Measurements from ENCODE around the gene ING3. TPM values are rescaled to one million over a fixed set of nuclear protein-coding genes. Genes with fewer than 3 reads are reported as not detected.

The ING3 gene
- total RNA-seq, 1 experiment from 2014 or later, result 12.6 TPM

- H3K4me1 Mint-ChIP-seq, result peaks cover 23% of the 10 kb centered on the region
- peaks cover 4% of the 10 kb centered on the region for H3K9me3 Mint-ChIP-seq
- no peak overlapping the region for H3K27ac Mint-ChIP-seq
- DNase-seq (ENCODE audit: low spot score) (no peak), ATAC-seq (no peak)
- H3K36me3 Mint-ChIP-seq, result no peaks in the 10 kb centered on the region
- TF ChIP-seq ZNF671 (CRISPR knock-in tag; IDR thresholded peaks at IDR 0.05) (no peak), EMX1 (CRISPR knock-in tag; IDR thresholded peaks at IDR 0.05) (no peak), GRHL2 (CRISPR knock-in tag; IDR thresholded peaks at IDR 0.05; ENCODE audit: insufficient replicate concordance, severe bottlenecking) (no peak), CBFB (CRISPR knock-in tag; IDR thresholded peaks at IDR 0.05; ENCODE audit: low read depth) (no peak), MYBL2 (CRISPR knock-in tag; IDR thresholded peaks at IDR 0.05) (no peak), OVOL2 (CRISPR knock-in tag; IDR thresholded peaks at IDR 0.05; ENCODE audit: borderline replicate concordance) (no peak), GABPB1 (CRISPR knock-in tag; IDR thresholded peaks at IDR 0.05) (no peak), ETV6 (CRISPR knock-in tag; IDR thresholded peaks at IDR 0.05) (no peak), KAT7 (CRISPR knock-in tag; IDR thresholded peaks at IDR 0.05; ENCODE audit: borderline replicate concordance) (no peak), ERG (CRISPR knock-in tag; IDR thresholded peaks at IDR 0.05) (no peak), JUN (CRISPR knock-in tag; IDR thresholded peaks at IDR 0.05) (no peak), HMGA2 (CRISPR knock-in tag; IDR thresholded peaks at IDR 0.05) (no peak), CREM (CRISPR knock-in tag; IDR thresholded peaks at IDR 0.05) (no peak), ATF2 (CRISPR knock-in tag; IDR thresholded peaks at IDR 0.05; ENCODE audit: borderline replicate concordance, low read depth) (no peak)
- TF ChIP-seq, protein P1, sequence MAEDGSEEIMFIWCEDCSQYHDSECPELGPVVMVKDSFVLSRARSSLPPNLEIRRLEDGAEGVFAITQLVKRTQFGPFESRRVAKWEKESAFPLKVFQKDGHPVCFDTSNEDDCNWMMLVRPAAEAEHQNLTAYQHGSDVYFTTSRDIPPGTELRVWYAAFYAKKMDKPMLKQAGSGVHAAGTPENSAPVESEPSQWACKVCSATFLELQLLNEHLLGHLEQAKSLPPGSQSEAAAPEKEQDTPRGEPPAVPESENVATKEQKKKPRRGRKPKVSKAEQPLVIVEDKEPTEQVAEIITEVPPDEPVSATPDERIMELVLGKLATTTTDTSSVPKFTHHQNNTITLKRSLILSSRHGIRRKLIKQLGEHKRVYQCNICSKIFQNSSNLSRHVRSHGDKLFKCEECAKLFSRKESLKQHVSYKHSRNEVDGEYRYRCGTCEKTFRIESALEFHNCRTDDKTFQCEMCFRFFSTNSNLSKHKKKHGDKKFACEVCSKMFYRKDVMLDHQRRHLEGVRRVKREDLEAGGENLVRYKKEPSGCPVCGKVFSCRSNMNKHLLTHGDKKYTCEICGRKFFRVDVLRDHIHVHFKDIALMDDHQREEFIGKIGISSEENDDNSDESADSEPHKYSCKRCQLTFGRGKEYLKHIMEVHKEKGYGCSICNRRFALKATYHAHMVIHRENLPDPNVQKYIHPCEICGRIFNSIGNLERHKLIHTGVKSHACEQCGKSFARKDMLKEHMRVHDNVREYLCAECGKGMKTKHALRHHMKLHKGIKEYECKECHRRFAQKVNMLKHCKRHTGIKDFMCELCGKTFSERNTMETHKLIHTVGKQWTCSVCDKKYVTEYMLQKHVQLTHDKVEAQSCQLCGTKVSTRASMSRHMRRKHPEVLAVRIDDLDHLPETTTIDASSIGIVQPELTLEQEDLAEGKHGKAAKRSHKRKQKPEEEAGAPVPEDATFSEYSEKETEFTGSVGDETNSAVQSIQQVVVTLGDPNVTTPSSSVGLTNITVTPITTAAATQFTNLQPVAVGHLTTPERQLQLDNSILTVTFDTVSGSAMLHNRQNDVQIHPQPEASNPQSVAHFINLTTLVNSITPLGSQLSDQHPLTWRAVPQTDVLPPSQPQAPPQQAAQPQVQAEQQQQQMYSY (CRISPR knock-in tag; IDR thresholded peaks at IDR 0.05), result no peak
- TF ChIP-seq, protein P2, sequence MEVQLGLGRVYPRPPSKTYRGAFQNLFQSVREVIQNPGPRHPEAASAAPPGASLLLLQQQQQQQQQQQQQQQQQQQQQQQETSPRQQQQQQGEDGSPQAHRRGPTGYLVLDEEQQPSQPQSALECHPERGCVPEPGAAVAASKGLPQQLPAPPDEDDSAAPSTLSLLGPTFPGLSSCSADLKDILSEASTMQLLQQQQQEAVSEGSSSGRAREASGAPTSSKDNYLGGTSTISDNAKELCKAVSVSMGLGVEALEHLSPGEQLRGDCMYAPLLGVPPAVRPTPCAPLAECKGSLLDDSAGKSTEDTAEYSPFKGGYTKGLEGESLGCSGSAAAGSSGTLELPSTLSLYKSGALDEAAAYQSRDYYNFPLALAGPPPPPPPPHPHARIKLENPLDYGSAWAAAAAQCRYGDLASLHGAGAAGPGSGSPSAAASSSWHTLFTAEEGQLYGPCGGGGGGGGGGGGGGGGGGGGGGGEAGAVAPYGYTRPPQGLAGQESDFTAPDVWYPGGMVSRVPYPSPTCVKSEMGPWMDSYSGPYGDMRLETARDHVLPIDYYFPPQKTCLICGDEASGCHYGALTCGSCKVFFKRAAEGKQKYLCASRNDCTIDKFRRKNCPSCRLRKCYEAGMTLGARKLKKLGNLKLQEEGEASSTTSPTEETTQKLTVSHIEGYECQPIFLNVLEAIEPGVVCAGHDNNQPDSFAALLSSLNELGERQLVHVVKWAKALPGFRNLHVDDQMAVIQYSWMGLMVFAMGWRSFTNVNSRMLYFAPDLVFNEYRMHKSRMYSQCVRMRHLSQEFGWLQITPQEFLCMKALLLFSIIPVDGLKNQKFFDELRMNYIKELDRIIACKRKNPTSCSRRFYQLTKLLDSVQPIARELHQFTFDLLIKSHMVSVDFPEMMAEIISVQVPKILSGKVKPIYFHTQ (CRISPR knock-in tag; IDR thresholded peaks at IDR 0.05), result no peak
- TF ChIP-seq, protein P3, sequence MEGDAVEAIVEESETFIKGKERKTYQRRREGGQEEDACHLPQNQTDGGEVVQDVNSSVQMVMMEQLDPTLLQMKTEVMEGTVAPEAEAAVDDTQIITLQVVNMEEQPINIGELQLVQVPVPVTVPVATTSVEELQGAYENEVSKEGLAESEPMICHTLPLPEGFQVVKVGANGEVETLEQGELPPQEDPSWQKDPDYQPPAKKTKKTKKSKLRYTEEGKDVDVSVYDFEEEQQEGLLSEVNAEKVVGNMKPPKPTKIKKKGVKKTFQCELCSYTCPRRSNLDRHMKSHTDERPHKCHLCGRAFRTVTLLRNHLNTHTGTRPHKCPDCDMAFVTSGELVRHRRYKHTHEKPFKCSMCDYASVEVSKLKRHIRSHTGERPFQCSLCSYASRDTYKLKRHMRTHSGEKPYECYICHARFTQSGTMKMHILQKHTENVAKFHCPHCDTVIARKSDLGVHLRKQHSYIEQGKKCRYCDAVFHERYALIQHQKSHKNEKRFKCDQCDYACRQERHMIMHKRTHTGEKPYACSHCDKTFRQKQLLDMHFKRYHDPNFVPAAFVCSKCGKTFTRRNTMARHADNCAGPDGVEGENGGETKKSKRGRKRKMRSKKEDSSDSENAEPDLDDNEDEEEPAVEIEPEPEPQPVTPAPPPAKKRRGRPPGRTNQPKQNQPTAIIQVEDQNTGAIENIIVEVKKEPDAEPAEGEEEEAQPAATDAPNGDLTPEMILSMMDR (IDR thresholded peaks at IDR 0.05), result no peak
- ChIA-PET CTCF (no interaction called here), POLR2A (no interaction called here)
- H3K27me3 Mint-ChIP-seq (ENCODE audit: low read depth), result no peaks in the 10 kb centered on the region
- H3K4me3 Mint-ChIP-seq, result no peak overlapping the region
Observed at GRCh38 chr7:121003986-121004685, 53.6 kb downstream of the ING3 start.
